ENCODE measurements around the gene ADAMTSL2.

ADAMTSL2 gene

DNA sequence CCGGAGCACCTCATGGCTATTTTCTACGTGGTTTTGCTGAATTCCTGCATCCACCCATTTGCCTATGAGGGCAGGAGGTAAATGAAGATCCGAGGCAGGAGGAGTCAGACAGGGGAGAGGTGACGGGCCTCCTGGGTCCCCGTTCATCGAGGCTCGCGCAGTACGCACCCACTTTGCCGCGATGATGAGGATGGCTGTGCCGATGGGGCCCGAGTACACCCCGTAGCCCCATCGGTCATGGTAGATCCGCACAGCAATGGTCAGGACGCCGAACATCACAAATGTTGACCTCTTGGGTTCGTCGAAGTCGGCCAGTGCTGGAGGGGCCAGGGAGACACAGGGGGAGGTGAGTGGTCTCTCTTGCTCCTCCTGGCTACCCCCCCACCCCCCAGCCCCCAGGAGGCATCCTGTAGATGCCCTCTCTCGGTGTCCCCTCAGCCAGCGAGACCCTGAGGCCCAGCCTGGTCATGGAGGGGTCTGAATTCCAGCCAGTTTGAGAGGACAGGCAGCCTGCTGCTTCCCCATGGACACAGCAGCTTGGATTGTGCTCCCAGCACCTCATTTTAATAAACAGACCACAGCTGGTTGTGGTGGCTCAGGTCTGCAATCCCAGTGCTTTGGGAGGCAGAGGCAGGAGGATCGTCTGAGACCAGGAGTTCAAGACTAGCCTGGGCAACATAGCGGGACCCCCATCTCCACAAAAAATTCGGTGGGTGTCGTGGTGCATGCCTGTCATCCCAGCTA, 15.6 kb upstream of the ADAMTSL2 start:
- Mint-ChIP-seq H3K9me3 (no peaks in the 10 kb centered on the region), H3K36me3 (ENCODE audit: low read depth) (no peaks in the 10 kb centered on the region), H3K4me1 (ENCODE audit: low read depth) (no peaks in the 10 kb centered on the region), H3K27ac (no peak overlapping the region), H3K27me3 (no peaks in the 10 kb centered on the region), H3K4me3 (no peak overlapping the region)
- intact Hi-C loops (cut with micrococcal nuclease) = no loop called here

- intact Hi-C loops (cut with micrococcal nuclease) = no loop called here
- Mint-ChIP-seq H3K9me3 (no peaks in the 10 kb centered on the region), H3K36me3 (ENCODE audit: low read depth) (no peaks in the 10 kb centered on the region), H3K4me1 (ENCODE audit: low read depth) (no peaks in the 10 kb centered on the region), H3K4me3 (no peak overlapping the region), H3K27ac (no peak overlapping the region), H3K27me3 (no peaks in the 10 kb centered on the region)
These were observed 14.8 kb upstream of the ADAMTSL2 start for GRCh38 chr9:133519693-133520092.

GRCh38 chr9:133520121-133520835, 14.2 kb upstream of the ADAMTSL2 start:
- intact Hi-C loops (cut with micrococcal nuclease) = no loop called here
- Mint-ChIP-seq H3K36me3 (ENCODE audit: low read depth) (no peaks in the 10 kb centered on the region), H3K4me1 (ENCODE audit: low read depth) (no peaks in the 10 kb centered on the region), H3K9me3 (no peaks in the 10 kb centered on the region), H3K4me3 (no peak overlapping the region), H3K27ac (no peak overlapping the region), H3K27me3 (no peaks in the 10 kb centered on the region)

DNA sequence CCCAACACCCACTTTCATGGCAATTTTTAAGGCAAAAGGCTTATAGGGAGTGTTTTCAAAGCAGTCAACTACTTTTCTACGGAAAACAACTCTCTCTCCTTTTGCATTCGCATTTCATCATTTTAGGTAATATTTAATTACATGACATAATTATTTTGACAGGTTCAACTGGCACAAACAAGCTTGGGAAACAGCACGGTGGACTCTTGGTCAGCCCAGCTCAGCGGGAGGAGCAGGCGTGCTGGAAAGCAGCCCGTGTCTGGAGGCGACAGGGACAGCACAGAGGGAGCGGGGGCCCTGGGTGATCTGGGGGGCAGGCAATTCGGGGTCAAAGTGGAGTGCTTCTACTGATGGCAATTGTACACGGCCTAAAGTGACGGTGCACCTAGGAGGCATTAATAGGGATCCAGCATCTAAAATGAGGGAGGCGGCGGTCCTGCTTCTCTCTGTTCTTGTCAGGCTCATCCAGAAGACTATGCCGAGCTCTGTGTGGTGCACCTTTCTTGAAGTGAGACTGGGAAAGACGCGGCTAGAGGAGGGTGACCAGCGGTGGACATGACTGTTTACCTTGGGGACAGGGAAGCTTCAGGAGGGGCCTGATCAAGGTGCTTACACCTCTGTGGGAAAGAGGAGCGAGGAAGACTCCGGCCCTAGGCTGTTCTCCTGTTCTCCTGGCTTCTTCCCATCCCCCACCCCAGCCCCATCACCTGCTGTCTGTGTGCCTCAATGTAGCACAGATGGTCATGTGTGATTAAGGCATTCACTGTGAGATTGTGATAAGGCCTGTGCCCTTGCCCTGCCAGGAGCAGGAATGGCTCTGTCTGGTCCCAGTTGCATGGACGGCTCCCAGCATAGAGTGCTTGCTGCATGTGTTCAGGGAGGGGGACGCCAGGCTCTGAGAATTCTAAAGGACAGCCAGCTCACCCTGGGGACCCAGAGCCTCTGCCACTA, 13.1 kb upstream of the ADAMTSL2 start:
- H3K36me3 Mint-ChIP-seq (ENCODE audit: low read depth) = no peaks in the 10 kb centered on the region
- H3K4me3 Mint-ChIP-seq = no peak overlapping the region
- H3K27me3 Mint-ChIP-seq = peaks cover 3% of the 10 kb centered on the region
- intact Hi-C loops (cut with micrococcal nuclease) = no loop called here
- H3K4me1 Mint-ChIP-seq (ENCODE audit: low read depth) = no peaks in the 10 kb centered on the region
- no peaks in the 10 kb centered on the region for H3K9me3 Mint-ChIP-seq
- no peak overlapping the region for H3K27ac Mint-ChIP-seq

GRCh38 chr9:133522073-133522910, 12.2 kb upstream of the ADAMTSL2 start:
- intact Hi-C loops (cut with micrococcal nuclease) = no loop called here
- H3K4me1 Mint-ChIP-seq (ENCODE audit: low read depth) = no peaks in the 10 kb centered on the region
- no peaks in the 10 kb centered on the region for H3K9me3 Mint-ChIP-seq
- no peaks in the 10 kb centered on the region for H3K36me3 Mint-ChIP-seq (ENCODE audit: low read depth)
- no peak overlapping the region for H3K27ac Mint-ChIP-seq
- peaks cover 11% of the 10 kb centered on the region for H3K27me3 Mint-ChIP-seq
- no peak overlapping the region for H3K4me3 Mint-ChIP-seq

GRCh38 chr9:133523106-133523505, 11.4 kb upstream of the ADAMTSL2 start:
- peaks cover 14% of the 10 kb centered on the region for H3K27me3 Mint-ChIP-seq
- no peaks in the 10 kb centered on the region for H3K36me3 Mint-ChIP-seq (ENCODE audit: low read depth)
- no peaks in the 10 kb centered on the region for H3K4me1 Mint-ChIP-seq (ENCODE audit: low read depth)
- H3K9me3 Mint-ChIP-seq = no peaks in the 10 kb centered on the region
- intact Hi-C loops (cut with micrococcal nuclease) = no loop called here
- no peak overlapping the region for H3K27ac Mint-ChIP-seq
- H3K4me3 Mint-ChIP-seq = no peak overlapping the region

- Mint-ChIP-seq H3K27ac (no peak overlapping the region), H3K27me3 (peaks cover 14% of the 10 kb centered on the region), H3K36me3 (ENCODE audit: low read depth) (no peaks in the 10 kb centered on the region), H3K4me3 (no peak overlapping the region), H3K9me3 (no peaks in the 10 kb centered on the region), H3K4me1 (ENCODE audit: low read depth) (no peaks in the 10 kb centered on the region)
- intact Hi-C loops (cut with micrococcal nuclease) = no loop called here
These were observed 10.4 kb upstream of the ADAMTSL2 start for GRCh38 chr9:133524146-133524545.

DNA sequence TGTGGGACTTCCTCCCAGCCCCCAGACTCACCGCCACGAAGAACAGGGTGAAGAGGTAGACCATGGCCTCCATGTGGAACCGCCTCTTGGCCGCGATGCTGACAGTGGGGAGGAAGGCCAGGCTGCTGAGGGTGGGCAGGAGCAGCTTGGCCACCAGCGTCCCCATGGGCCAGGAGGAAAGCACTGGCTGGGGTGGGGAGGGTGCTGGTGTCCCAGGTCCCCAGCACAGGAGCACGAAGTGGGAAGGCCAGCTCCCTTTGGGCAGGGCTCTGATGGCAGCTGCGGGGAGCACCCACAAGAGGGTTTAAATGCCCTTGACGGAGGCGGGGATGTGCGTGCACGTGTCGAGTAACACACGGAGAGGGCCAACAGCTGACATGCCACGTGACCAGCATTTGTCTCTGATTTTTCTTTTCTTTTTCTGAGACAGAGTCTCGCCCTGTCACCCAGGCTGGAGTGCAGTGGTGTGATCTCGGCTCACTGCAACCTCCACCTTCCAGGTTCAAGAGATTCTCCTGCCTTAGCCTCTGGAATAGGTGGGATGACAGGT, 9.8 kb upstream of the ADAMTSL2 start, which contains the start of gene MYMK:
Gene MYMK (minus strand): TSS at position 281 of the 550 bp plus-strand sequence. CDS start 115 bp downstream, at position 166.
- no peaks in the 10 kb centered on the region for H3K4me1 Mint-ChIP-seq (ENCODE audit: low read depth)
- no peak within 1 kb of the TSS for H3K4me3 Mint-ChIP-seq
- H3K27ac Mint-ChIP-seq = no peak within 1 kb of the TSS
- peaks cover 14% of the 10 kb centered on the region for H3K27me3 Mint-ChIP-seq
- intact Hi-C loops (cut with micrococcal nuclease) = no loop called here
- no peaks in the 10 kb centered on the region for H3K36me3 Mint-ChIP-seq (ENCODE audit: low read depth)
- H3K9me3 Mint-ChIP-seq = no peaks in the 10 kb centered on the region

GRCh38 chr9:133525677-133526076, 8.8 kb upstream of the ADAMTSL2 start:
- Mint-ChIP-seq H3K36me3 (ENCODE audit: low read depth) (no peaks in the 10 kb centered on the region), H3K9me3 (no peaks in the 10 kb centered on the region), H3K27me3 (peaks cover 14% of the 10 kb centered on the region), H3K27ac (no peak overlapping the region), H3K4me1 (ENCODE audit: low read depth) (no peaks in the 10 kb centered on the region), H3K4me3 (no peak overlapping the region)
- intact Hi-C loops (cut with micrococcal nuclease) = no loop called here

- no peaks in the 10 kb centered on the region for H3K4me1 Mint-ChIP-seq (ENCODE audit: low read depth)
- no peak overlapping the region for H3K27ac Mint-ChIP-seq
- intact Hi-C loops (cut with micrococcal nuclease) = no loop called here
- H3K4me3 Mint-ChIP-seq = no peak overlapping the region
- H3K9me3 Mint-ChIP-seq = no peaks in the 10 kb centered on the region
- H3K27me3 Mint-ChIP-seq = peaks cover 17% of the 10 kb centered on the region
- no peaks in the 10 kb centered on the region for H3K36me3 Mint-ChIP-seq (ENCODE audit: low read depth)
These were observed 7.7 kb upstream of the ADAMTSL2 start for GRCh38 chr9:133526721-133527321.

GRCh38 chr9:133527444-133527920, 7.0 kb upstream of the ADAMTSL2 start:
- Mint-ChIP-seq H3K4me3 (no peak overlapping the region), H3K9me3 (no peaks in the 10 kb centered on the region), H3K27ac (no peak overlapping the region), H3K27me3 (peaks cover 23% of the 10 kb centered on the region), H3K36me3 (ENCODE audit: low read depth) (no peaks in the 10 kb centered on the region), H3K4me1 (ENCODE audit: low read depth) (no peaks in the 10 kb centered on the region)
- intact Hi-C loops (cut with micrococcal nuclease) = no loop called here

DNA sequence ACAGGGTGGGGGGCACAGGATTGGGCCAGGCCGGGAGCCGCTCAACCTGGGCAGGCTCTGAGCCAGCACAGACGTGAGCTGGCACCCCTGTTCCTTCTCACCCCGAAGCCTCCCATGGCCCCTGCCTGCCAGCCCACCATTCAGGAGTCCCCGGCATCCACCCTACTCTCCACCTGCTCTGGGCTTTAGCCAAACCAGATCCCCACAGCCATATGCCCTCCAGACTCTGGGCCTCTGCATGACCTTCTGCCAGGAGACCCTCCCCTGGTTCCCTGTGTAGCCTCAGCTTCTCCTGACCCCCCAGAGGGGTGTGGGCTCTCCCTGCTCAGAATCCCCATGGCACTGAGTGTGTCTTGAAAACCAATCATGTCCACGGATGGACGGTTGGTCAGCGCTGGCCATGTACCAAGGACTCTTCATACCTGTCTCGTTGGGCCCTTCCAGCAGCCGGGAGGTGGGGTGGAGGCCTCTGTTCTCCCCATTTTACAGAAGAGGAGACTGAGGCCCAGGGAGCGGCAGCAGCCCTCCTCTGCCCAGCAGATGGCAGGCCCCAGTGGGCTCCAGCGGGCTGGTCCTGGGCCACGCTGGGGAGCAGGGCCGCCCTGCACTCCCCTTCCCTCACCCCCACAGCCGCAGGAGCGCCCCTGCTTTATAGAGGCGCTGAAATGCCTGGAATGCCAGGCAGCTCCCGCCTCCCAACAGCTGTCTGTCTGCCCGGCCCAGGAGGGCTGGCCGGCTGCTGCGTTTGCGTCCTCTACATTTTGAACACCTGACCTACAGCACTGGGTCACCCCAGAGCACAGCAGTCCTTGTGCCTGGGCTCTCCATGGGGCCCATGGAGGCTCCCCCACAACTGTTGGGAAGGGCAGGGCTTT, 6.3 kb upstream of the ADAMTSL2 start:
- no peak overlapping the region for H3K4me3 Mint-ChIP-seq
- intact Hi-C loops (cut with micrococcal nuclease) = no loop called here
- no peaks in the 10 kb centered on the region for H3K36me3 Mint-ChIP-seq (ENCODE audit: low read depth)
- H3K4me1 Mint-ChIP-seq (ENCODE audit: low read depth) = peaks cover 5% of the 10 kb centered on the region
- H3K27ac Mint-ChIP-seq = no peak overlapping the region
- peaks cover 31% of the 10 kb centered on the region for H3K27me3 Mint-ChIP-seq
- H3K9me3 Mint-ChIP-seq = no peaks in the 10 kb centered on the region

Data from dendritic cell treated with granulocyte-macrophage colony-stimulating factor and Interleukin-4, amounts not matched to agents 40 ng/mL and 50 ng/mL, for 4 days (primary cell).